ENCODE results near the gene THAP7. TPM values are rescaled to one million over a fixed set of nuclear protein-coding genes. Genes with fewer than 3 reads are reported as not detected.

Gene THAP7
- total RNA-seq, 1 experiment from 2014 or later: 24.6 TPM

GRCh38 chr22:20952544-20953341 lies 49.2 kb downstream of the THAP7 start:
- Mint-ChIP-seq H3K4me3 (no peak overlapping the region; a peak in 1 of 5 replicates), H3K27ac (peak overlapping the region in 2 of 3 experiments; percentile 18 to 26; a peak in 4 of 7 replicates), H3K4me1 (peaks cover 6 to 10% of the 10 kb centered on the region in 2 experiments), H3K9me3 (no peaks in the 10 kb centered on the region), H3K36me3 (ENCODE audit: insufficient read depth in 1 of 3, low read depth in 3 of 3) (peaks cover 20 to 57% (median 54%) of the 10 kb centered on the region in 3 experiments; a peak in 6 of 7 replicates), H3K27me3 (ENCODE audit: low read depth) (peaks cover 6% of the 10 kb centered on the region)
- H3K79me1 ChIP-seq (ENCODE audit: insufficient read depth, low read depth, low read length, poor library complexity, severe bottlenecking): peaks cover 5% of the 10 kb centered on the region
- no peak overlapping the region for H2BK120ac ChIP-seq (ENCODE audit: low read depth, low read length, poor library complexity, severe bottlenecking)
- no peaks in the 10 kb centered on the region for H3K27me3 ChIP-seq (ENCODE audit: insufficient read depth, low read length)
- no peak overlapping the region for H3K18ac ChIP-seq (ENCODE audit: insufficient read length, low read depth, low read length)
- peaks cover 3% of the 10 kb centered on the region; the same call in 1 of the 2 replicates for H3K79me2 ChIP-seq (ENCODE audit: insufficient read depth, low read length)
- no peak overlapping the region for H3K27ac ChIP-seq (ENCODE audit: insufficient read length, low read depth, low read length)
- no peak overlapping the region for H4K91ac ChIP-seq (ENCODE audit: insufficient read length, low read depth, low read length)
- H3K9ac ChIP-seq (ENCODE audit: extremely low read depth, insufficient read length, low read length): no peak overlapping the region
- H3K4me1 ChIP-seq (ENCODE audit: insufficient read depth, low read length): no peaks in the 10 kb centered on the region
- H2BK15ac ChIP-seq (ENCODE audit: low read depth, low read length): no peak overlapping the region
- H4K20me1 ChIP-seq (ENCODE audit: control insufficient read depth, insufficient read depth, insufficient read length): no peaks in the 10 kb centered on the region
- no peaks in the 10 kb centered on the region for H3K23me2 ChIP-seq (ENCODE audit: insufficient read length, low read depth, low read length, poor library complexity, severe bottlenecking)
- no peak overlapping the region for H3K4me2 ChIP-seq (ENCODE audit: insufficient read depth, insufficient read length, low read length)
- DNase-seq: no peak
- H3K56ac ChIP-seq (ENCODE audit: insufficient read length, low read depth, low read length): no peak overlapping the region
- H2BK5ac ChIP-seq (ENCODE audit: insufficient read length, low read length): no peak overlapping the region
- no peak overlapping the region for H3K14ac ChIP-seq (ENCODE audit: insufficient read depth, low read length)
- no peak overlapping the region for H2AK5ac ChIP-seq (ENCODE audit: insufficient read length, low read length)
- H3T11ph ChIP-seq (ENCODE audit: low read length): no peak overlapping the region
- H2BK12ac ChIP-seq (ENCODE audit: insufficient read length, low read depth, low read length): no peak overlapping the region
- no peak overlapping the region for H2AFZ ChIP-seq (ENCODE audit: low read length)
- TF ChIP-seq CTCF (conservative IDR thresholded peaks at IDR 0.05): no peak
- H2BK20ac ChIP-seq (ENCODE audit: low read depth, low read length, poor library complexity, severe bottlenecking): no peak overlapping the region
- WGBS (ENCODE audit: extremely low coverage, insufficient read length, low lambda C conversion rate): no CpG with 5 or more reads among the region's 13 CpGs
- no peak overlapping the region for H4K5ac ChIP-seq (ENCODE audit: insufficient read length, low read depth, low read length)
- no peak overlapping the region for H3K23ac ChIP-seq (ENCODE audit: insufficient read length, low read depth, low read length)
- H3K9me3 ChIP-seq (ENCODE audit: control insufficient read depth, low read depth, low read length): no peaks in the 10 kb centered on the region
- no peak overlapping the region for H3K4ac ChIP-seq (ENCODE audit: low read depth, low read length)
- no peak overlapping the region for H4K8ac ChIP-seq (replicated peaks; ENCODE audit: insufficient read length, low read depth, low read length)

Data from H9 (cell line).